HG02884 (cell line): ENCODE results near the gene EFCAB6.

Source experiments
- ATAC-seq: cut with Tn5 transposase; IDR thresholded peaks from one replicate; pipeline ENCODE4 v1.9.1; 2021; ENCODE audit warnings: mild to moderate bottlenecking, moderate library complexity; ENCODE audit not compliant: unreplicated experiment

The EFCAB6 gene

GRCh38 chr22:43534916-43535315, 277.2 kb downstream of the EFCAB6 start:
- no peak for ATAC-seq

GRCh38 chr22:43533656-43534428, 278.3 kb downstream of the EFCAB6 start:
- no peak for ATAC-seq

GRCh38 chr22:43533156-43533530, 279.0 kb downstream of the EFCAB6 start:
- no peak for ATAC-seq

- no peak for ATAC-seq
Observed at GRCh38 chr22:43532301-43533155, 279.6 kb downstream of the EFCAB6 start.

GRCh38 chr22:43531651-43532050, 280.5 kb downstream of the EFCAB6 start:
- no peak for ATAC-seq

GRCh38 chr22:43530349-43531201, 281.5 kb downstream of the EFCAB6 start:
- ATAC-seq: no peak

- no peak for ATAC-seq
Observed at GRCh38 chr22:43529934-43530333, 282.2 kb downstream of the EFCAB6 start.

GRCh38 chr22:43529461-43529860, 282.6 kb downstream of the EFCAB6 start:
- no peak for ATAC-seq

GRCh38 chr22:43528601-43529360, 283.3 kb downstream of the EFCAB6 start:
- no peak for ATAC-seq

- no peak for ATAC-seq
Observed at GRCh38 chr22:43526946-43527345, 285.2 kb downstream of the EFCAB6 start.

GRCh38 chr22:43526117-43526655, 285.9 kb downstream of the EFCAB6 start:
- ATAC-seq: no peak

GRCh38 chr22:43521716-43522115, 290.4 kb downstream of the EFCAB6 start:
- ATAC-seq: no peak

GRCh38 chr22:43520632-43521039, 291.5 kb downstream of the EFCAB6 start:
- ATAC-seq: no peak

- ATAC-seq: no peak
Observed at GRCh38 chr22:43516996-43517635, 295.0 kb downstream of the EFCAB6 start.

- ATAC-seq: no peak
Observed at GRCh38 chr22:43516386-43516785, 295.7 kb downstream of the EFCAB6 start.

- no peak for ATAC-seq
Observed at GRCh38 chr22:43515902-43516301, 296.2 kb downstream of the EFCAB6 start.

- ATAC-seq: no peak
Observed at GRCh38 chr22:43515411-43515810, 296.7 kb downstream of the EFCAB6 start.

- ATAC-seq: no peak
Observed at GRCh38 chr22:43514476-43515157, 297.5 kb downstream of the EFCAB6 start.

- ATAC-seq: no peak
Observed at GRCh38 chr22:43512279-43512678, 299.8 kb downstream of the EFCAB6 start.
